IPS-11a (cell line): ENCODE data around the gene MRPL17.
"Not testable (repeated sequence)": the region's sequence is repeated elsewhere in the genome, so short reads cannot be mapped to it uniquely, and the experiment has no call there.

Source experiments
- H3K4me3 ChIP-seq: one replicate; pipeline ENCODE4 v1.5.1; 2013; ENCODE audit warnings: low read depth, low read length, control low read depth

Gene MRPL17

DNA sequence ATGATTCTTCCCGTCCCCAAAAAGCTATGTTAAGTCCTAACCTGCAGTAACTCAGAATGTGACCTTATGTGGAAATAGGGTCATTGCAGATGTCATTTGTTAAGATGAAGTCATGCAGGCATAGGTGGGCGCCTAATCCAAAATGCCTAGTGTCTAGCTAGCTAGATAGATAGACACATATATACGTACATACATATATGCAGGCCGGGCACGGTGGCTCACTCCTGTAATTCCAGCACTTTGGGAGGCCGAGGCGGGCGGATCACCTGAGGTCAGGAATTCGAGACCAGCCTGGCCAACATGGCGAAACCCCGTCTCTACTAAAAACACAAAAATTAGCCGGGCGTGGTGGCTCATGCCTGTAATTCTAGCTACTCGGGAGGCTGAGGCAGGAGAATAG lies 928 bp upstream of the MRPL17 start:
- not testable (repeated sequence) for H3K4me3 ChIP-seq

DNA sequence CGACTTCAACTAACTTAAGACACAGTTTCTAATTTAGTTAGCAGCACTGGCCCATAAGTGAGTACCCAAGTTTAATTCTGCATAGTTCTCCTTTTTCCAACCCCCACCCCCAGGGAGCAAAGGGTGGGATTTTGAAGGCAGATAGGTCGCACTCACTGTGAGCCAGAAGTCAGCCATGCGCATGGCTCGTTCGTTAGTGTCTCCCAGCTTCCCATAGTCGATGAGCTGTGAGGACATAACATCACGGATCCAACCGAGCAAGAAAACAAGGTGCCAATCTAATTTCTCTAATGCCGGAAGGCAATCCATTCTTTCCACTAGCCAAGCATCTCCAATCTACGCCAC lies 577 bp downstream of the MRPL17 start:
- H3K4me3 ChIP-seq: peak overlapping the region; percentile 85

DNA sequence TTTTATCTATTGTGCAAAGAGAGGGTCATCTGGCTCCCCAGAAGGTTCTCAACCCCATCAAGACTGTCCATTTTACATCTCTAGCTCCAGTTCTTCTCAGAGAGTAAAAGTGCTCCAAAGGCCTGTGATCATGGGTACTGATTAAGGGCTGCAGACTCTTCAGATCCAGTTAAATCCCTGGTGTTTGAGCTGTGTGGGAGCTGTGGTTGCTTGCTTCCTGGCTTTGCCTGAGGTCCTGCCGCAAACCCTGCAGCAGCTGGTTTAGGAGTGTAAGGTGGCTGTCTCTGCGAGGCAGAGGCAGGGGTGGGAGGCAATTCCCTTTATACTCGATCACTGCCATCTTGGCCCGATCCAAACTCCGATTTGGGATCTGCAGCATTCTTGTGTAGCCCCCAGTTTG lies 1.2 kb downstream of the MRPL17 start:
- peak overlapping the region; percentile 85 for H3K4me3 ChIP-seq

DNA sequence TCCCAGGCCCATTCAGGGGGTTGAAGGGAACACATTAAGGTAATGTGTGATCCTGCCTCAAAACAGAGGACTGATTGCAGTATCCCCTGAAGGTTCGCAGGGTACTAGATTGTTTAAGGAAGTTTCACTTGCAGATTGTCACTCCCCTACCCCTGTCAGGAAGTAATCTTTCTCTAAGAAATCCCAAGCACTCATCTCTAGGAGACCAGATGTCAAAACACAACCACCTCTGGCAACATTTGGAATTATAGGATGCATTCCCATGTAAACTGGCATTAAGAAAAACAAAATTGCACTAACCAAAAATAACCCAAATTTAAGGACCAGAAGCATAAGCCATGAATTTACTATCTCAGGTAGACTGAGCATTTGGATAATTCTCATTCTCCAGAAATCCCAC lies 1.6 kb downstream of the MRPL17 start:
- no peak overlapping the region for H3K4me3 ChIP-seq

DNA sequence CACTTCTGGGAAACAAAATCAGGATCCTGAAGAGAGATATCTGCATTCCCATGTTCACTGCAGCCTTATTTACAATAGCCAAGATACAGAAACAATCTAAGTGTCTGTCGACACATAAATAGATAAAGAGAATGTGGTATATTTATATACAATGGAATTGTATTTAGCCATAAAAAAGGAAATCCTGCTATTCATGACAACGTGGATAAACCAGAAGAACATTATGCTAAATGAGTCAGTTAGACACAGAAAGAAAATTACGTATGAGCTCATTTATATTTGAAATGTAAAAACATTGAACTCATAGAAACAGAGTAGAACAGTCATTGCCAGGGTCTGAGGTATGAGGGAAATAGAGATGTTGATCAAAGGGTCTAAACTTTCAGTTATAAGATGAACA lies 6.1 kb downstream of the MRPL17 start:
- H3K4me3 ChIP-seq: no peak overlapping the region

DNA sequence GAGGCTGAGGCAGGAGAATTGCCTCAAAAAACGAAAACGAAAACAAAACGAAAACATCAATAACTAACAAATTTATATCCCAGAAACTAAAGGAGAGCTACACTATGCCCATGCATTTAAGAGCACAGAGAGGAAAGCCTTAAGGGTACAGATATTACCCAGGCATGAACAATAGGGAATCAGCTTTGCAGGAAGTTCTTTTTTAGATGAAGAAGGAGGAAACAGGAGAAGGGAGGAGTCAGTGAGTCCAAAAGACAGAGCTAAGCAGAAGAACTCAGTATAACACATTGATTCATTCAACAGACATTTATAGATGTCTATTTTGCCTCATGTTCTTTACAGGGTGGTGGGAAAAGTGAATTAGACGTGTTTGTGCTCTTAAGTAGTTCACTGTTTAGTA lies 8.3 kb downstream of the MRPL17 start:
- no peak overlapping the region for H3K4me3 ChIP-seq

DNA sequence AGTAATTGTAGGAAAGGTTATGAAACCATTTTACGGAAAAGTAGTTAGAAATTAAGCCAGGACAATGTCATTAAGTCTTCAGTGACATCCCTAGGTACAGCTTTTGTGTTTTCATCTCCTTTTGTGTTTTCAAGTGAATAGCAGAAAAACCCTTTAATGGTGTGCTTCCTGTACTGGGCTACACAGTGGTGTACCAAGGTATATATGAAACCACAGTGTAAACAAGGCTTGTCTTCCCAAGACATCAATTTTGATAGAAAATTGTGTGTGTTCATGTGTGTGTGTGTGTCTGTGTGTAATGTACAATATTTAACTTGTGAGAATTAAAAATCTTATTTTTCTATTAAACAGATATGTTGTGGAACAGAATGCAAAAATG lies 8.9 kb downstream of the MRPL17 start:
- no peak overlapping the region for H3K4me3 ChIP-seq

DNA sequence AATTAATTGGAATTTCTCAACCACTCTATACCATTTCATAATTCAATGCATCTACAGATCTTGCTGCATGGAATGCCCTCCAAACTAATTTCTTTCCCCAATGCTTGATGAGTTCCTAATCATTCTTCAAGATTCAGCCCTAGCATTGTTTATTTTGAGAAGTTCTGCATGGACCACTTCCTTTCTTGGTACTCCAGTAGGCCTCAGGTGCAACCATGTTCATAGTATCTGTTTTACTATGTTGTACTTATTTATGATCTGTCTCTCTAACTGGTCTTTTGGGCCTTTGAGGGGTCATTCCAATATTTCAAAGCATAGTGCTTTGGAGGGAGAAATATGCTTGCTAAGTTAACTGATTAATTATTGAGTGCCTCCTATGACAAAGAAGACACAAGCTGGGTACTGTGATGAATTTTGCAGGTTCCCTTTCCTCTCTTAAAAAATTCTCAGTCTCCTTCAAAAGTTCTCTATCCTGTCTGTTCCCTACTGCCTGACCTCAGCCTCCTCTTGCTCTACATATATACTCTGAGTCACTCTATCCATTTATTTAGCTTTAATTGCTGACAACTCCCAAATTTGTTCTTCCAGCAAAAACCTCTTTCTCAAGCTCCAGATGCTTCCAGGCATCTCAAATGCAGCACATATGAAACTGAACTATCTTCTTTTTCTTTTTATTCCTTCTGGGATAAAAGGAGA lies 9.5 kb downstream of the MRPL17 start:
- H3K4me3 ChIP-seq: no peak overlapping the region

DNA sequence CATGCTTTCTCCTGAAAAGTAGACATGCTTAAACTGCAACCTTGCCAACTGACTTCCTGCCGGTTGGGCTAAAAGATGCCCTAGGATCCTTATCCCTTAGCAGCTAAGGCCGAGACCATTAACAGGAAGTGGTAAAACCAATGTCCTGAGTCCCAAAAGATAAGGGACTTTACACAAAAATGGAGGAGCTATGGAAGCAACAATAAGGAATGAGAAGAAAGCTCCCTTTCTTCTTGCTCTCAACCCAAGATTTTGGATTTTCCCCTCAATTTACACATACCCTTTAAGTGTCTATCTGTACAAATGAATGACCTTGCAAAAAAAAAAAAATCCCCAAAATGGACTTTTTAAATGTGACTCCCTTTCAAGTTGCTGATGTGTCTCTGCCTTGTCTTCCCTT lies 11.1 kb downstream of the MRPL17 start:
- H3K4me3 ChIP-seq: no peak overlapping the region

DNA sequence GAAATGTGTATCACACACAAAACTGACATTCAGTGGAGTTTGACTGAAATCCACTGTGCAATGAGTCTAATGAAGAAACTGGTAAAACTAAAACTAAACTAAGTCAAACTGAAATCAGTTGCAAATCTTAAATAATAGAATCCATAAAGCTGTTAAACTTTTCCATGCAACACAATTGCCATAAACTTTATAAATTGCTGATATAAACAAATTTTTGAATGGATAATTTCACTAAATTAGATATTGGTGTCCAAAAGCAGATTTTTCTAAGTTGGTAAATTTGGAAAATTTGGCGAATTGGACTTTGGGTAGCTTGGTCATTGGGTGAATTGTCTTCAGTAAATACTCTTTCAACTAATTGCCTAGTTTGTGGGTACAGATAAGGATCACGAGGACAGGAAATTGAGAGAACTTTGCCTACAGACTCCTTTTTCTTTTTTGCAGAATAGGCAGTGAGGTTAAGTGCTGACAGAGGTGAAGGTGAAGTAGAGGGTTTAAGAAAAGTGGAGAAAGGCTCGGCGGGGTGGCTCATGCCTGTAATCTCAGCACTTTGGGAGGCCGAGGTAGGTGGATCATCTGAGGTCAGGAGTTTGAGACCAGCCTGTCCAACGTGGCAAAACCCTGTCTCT lies 12.8 kb downstream of the MRPL17 start:
- no peak overlapping the region for H3K4me3 ChIP-seq

DNA sequence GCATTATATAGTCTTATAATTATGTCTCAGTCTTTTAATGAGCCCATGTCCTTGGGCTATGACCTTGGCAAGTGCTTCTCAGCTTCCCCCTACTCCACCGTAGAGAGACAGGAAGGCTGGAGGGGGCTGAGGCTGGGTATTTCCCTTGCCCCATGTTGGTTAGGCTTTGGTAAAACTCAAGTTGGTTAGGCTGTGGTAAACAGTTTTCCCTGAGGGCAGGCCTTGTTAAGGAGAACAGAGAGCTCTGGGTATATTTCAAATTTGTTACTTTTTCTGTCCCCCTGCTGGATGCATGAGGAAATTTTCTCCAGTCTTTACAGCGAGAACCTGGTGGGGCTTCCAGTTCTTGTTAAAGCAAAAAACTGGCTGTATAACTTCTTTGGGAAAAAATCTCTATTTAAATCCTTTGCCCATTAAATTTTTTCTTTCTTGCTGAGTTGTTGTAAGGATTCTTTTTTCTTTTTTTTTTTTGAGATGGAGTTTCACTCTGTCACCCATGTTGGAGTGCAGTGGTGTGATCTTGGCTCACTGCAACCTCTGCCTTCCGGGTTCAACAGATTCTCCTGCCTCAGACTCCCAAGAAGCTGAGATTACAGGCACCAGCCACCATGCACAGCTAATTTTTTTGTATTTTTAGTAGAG lies 15.3 kb downstream of the MRPL17 start:
- H3K4me3 ChIP-seq: no peak overlapping the region

DNA sequence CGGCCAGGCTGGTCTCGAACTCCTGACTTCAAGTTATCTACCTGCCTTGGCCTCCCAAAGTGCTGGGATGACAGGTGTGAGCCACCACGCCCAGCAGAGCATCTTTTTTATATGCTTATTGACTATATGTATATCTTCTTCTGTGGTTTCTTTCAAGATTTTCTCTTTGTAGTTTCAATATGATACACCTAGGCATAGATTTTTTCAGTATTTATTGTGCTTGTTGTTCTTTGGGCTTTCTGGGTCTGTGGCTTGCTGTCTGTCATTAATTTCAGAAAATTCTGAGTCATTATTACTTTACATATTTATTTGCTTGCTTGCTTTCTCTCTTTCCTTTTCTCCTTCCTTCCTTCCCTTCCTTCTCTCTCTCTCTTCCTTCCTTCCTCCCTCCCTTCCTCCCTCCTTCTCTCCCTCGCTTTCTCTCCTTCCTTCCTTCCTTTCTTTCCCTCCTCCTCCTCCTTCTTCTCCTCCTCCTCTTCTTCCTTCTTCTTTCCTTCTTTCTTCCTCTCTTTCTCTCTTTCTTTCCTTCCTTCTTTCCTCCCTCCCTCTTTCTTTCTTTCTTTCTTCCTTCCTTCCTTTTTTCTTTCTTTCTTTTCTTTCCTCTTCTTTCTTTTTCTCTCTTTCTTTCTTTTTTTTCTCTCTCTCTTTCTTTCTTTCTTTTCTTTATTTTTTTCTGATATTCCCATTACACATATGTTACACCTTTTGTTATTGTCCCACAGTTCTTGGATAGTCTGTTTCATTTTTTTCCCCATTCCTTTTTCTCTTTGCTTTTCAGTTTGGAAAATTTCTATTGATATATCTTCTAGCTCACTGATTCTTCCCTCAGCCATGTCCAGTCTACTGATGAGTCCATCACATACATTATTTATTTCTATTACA lies 16.6 kb downstream of the MRPL17 start:
- no peak overlapping the region for H3K4me3 ChIP-seq

DNA sequence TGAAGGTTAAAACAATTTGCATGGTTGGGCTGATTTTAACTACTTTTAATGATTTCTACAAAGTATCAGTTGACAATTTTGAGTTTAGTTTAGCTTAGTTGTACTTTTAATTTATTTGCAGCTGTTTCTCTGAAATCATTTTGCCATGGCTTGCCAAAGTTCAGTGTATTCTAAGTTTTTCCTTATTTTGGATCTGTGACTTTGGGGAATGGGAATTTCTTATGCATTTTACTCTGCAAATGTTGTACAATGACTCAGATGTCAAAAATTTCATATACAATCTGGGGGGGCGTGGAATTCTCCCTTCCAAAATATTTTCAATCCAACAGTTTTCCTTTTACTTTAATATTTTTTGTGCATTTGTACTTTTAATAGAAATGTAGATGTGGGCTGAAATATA lies 18.6 kb downstream of the MRPL17 start:
- H3K4me3 ChIP-seq: no peak overlapping the region

DNA sequence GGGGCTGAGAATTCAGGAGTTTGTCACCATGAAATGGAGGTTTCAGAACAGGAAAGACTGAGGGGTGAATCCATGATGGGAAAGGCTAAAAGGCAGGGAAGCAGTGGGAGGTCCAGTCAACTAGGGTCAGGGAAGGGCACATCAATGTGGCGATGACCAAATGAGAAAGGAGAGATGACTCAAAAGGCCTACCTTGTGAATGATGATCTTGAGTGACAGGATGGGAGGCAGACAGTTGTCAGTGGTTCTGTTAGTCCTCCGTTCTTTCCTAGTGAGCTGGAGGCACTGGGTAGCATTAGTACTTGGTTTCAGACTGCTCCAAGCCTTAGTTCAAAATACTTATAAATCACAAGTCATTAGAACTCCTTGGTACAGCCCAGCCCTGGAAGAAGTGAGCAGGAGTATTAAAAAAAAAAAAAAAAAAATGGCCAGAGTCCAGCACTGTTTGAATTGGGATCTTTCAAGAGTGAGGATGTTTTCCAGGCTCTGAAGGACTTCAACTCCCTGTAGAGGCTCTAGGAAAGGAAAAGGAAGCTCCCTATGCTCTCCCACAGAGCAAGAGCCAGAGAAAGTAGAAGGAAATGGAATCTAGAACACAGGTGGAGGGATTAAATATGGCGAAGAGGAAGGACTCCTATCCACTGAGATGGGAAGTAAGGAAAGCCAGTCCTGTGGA lies 19.2 kb downstream of the MRPL17 start:
- no peak overlapping the region for H3K4me3 ChIP-seq

DNA sequence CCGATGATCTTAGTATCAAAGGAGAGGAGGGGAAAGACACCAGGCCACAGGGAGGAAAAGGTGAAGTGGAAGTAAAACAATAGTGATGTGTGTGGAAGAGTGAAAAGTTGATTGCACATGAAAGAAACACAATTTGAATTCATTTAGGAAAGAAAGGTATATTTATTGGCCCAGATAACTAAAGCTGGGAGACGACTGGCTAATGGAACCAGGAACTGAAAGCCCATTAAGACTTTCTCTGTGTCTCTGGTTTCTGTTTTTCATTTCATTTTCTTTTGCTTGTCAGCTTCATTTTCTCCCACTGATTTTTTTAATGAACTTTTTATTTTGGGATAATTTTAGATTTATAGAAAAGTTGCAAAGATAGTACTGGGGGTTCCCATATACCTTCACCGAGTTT lies 22.4 kb downstream of the MRPL17 start:
- H3K4me3 ChIP-seq: no peak overlapping the region

DNA sequence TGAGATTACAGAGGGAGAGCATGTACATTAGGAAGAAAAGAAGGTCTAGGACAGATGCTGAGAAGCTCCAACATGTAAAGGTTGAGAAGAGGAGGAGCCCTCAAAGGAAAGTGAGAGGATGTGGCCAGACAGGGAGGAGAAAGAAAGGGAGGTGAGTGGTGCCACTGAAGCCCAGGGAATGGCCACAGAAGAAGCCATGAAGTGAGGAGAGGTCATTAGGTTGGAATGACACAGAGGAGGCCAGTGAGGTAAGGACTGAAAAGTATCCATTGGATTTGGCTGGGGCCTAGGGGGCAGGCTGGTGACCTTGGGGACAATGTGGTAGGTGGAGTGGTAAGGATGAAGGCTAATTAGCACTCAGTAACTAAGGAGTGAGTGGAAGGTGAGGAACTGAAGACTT lies 24.5 kb downstream of the MRPL17 start:
- H3K4me3 ChIP-seq: no peak overlapping the region

DNA sequence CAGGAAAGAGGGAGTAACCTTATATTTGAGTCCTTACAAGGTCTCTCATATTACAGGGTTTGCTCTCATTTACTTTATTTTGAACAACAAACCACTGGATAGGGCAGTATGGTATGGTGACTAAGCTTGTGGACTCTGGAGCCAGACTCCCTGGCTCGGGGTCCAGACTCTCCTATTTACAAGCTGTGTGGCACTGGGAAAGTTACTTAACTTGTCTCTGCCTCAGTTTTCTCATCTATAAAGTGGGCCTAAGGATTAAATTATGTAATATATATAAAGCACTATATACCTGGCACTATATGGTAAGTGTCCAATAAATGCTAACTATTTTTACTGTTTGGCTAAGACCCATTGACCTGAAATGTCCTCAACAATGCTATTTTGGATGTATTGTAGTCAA lies 25.8 kb downstream of the MRPL17 start:
- H3K4me3 ChIP-seq: no peak overlapping the region

DNA sequence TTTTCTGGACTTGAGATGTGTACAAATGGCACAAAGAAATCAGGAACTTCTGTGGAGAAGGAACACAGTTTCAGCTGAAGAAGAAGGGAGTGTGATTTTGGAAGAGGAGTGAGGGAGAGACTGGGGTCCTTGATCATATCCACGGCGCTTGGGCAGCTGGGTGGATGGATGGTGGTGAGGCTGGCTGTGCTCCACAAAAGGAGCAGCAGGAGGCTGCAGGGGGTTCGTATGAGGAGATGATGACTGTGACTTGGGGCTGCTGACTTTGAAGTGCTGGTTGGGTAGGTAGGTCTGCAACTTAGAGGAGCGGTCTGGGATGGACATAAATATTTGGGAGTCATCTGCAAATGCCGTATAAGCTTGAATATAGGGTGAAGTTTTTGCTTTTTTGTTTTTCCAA lies 26.2 kb downstream of the MRPL17 start:
- no peak overlapping the region for H3K4me3 ChIP-seq

DNA sequence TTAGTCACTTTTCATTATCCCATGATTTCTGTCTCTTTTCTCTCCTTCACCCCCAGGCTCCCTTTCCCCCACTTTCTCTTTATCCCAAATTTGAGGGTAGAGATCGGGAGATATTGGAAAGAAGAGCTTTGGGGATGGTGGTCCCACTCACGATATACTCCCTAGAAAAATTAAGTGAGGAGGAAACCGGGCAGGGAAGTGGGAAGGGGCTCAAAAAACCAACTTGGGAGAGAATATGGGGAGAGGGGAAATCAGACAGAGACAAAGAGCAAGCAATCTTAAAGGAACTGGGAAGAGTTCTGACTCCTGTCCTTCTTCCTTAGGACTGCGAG lies 26.6 kb downstream of the MRPL17 start:
- H3K4me3 ChIP-seq: peak overlapping the region; percentile 6

DNA sequence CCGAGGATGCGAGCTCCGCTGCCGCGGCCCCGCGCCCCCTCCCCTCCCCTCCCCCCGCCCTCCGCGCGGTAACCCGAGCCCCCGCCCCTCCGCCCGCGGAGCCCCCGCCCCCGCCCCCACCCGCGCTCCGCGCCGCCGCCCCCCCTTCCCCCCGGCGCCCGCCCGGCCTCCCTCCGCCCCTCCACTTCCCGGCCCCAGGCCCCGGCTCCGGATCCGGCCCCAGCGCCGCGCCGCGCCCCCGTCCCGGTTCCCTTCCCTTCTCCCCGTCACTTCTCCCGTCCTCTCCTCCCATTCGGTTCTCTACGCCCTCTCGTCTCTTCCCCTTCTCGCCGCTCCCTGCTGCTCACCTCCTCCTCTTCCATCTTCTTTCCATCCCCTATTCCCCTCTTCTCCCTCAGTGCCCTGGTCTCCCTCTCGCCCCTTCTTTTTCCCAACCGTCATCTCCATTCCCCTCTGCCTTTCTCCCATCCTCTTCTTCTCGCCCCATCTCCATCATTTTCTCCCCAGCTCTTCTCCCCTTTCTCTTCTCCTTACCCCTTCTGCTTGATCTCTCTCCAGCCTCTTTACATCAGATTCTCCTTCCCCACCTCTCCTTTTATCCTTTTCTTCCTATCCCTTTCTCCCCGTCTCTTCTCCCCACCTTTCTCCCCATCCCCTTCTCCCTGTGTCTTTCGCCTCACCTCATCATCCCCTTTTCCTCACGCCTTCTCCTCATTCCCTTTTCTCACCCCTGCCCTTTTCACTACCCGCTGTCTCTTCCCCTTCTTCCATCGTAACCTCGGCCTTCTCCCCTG lies 27.2 kb downstream of the MRPL17 start, which contains the start of gene DCHS1:
TSS of gene DCHS1 (minus strand) at position 20 of the 794 bp plus-strand sequence. CDS start 14,196 bp downstream, outside the sequence.
- H3K4me3 ChIP-seq: peak within 1 kb of the TSS; percentile 58
